WTC11 (cell line): ENCODE data around the gene CDK17.

ENCODE experiments used
- ATF1 ChIP-seq: sonication (generic); formaldehyde crosslinking; IDR thresholded peaks from 2 replicates; pipeline ENCODE4 v1.8.1; 2023; ENCODE audit warnings: mild to moderate bottlenecking, moderate library complexity, missing genetic modification reagents
- CTCF ChIP-seq: fragments of 200-600 bp; IDR thresholded peaks from 2 replicates; pipeline ENCODE4 v1.8.0; 2022; ENCODE audit warnings: antibody characterized with exemption
- ETV6 ChIP-seq: sonication (generic); formaldehyde crosslinking; IDR thresholded peaks from 2 replicates; pipeline ENCODE4 v1.8.1; 2022; ENCODE audit warnings: mild to moderate bottlenecking, missing genetic modification reagents
- MLX ChIP-seq: sonication (generic); formaldehyde crosslinking; IDR thresholded peaks from 2 replicates; pipeline ENCODE4 v1.8.1; 2023; ENCODE audit warnings: mild to moderate bottlenecking, missing genetic modification reagents, moderate library complexity
- PRRX2 ChIP-seq: fragments of 250-450 bp; sonication (Bioruptor Pico); IDR thresholded peaks from 2 replicates; pipeline ENCODE4 v1.8.0; 2021; ENCODE audit warnings: mild to moderate bottlenecking

GRCh38 chr12:96412431-96412830 lies 12.2 kb upstream of the CDK17 start:
- TF ChIP-seq ETV6 (CRISPR knock-in tag) = no peak
- no peak for TF ChIP-seq CTCF
- TF ChIP-seq ATF1 (CRISPR knock-in tag) = no peak
- TF ChIP-seq MLX (CRISPR knock-in tag) = no peak
- no peak for TF ChIP-seq PRRX2 (CRISPR knock-in tag)
